Measurements from ENCODE around the gene S100A6. TPM values are rescaled to one million over a fixed set of nuclear protein-coding genes. Genes with fewer than 3 reads are reported as not detected.

The S100A6 gene
- total RNA-seq, 1 experiment from 2014 or later, result 1,633 TPM

- TF ChIP-seq REST (IDR thresholded peaks at IDR 0.05; ENCODE audit: low read depth) (no peak), POLR2A (IDR thresholded peaks at IDR 0.05; ENCODE audit: borderline replicate concordance, extremely low read depth, insufficient read depth, insufficient read length) (peak; percentile 84), ZNF274 (IDR thresholded peaks at IDR 0.05; ENCODE audit: low read depth, low read length) (no peak), JUND (IDR thresholded peaks at IDR 0.05) (no peak), SIN3A (IDR thresholded peaks at IDR 0.05; ENCODE audit: low read depth) (no peak)
Measured at GRCh38 chr1:153535242-153536011, at the start of gene S100A6 (continued).

- intact Hi-C loops (cut with micrococcal nuclease), result no loop called here
- no TSS peak for BruUV-seq (replicated peaks)
- CTCF ChIA-PET, result interaction anchor here (3.1 kb wide), 1 partner anchor 13 kb away, joined by 9 read pairs; no protein-coding TSS in a partner anchor
- Histone ChIP-seq H3K9ac (ENCODE audit: low read length) (no peak overlapping the region), H3K79me2 (ENCODE audit: insufficient read depth, low read length) (no peaks in the 10 kb centered on the region), H3K4me3 (replicated peaks in 1 of 2; ENCODE audit: low read depth in 1 of 2, low read length in 2 of 2) (no peak overlapping the region), H3K4me1 (ENCODE audit: control insufficient read depth in 1 of 2, insufficient read depth in 2 of 2, low read length in 2 of 2) (peaks cover 0 to 6% of the 10 kb centered on the region in 2 experiments; a peak in 2 of 4 replicates), H3K9me2 (ENCODE audit: insufficient read depth) (no peaks in the 10 kb centered on the region), H3K36me3 (ENCODE audit: control insufficient read depth in 1 of 2, insufficient read depth in 2 of 2, low read length in 2 of 2) (no peaks in the 10 kb centered on the region), H3K27me3 (ENCODE audit: insufficient read depth, low read length) (no peaks in the 10 kb centered on the region), H2AFZ (ENCODE audit: low read depth, low read length, poor library complexity, severe bottlenecking) (no peak overlapping the region), H3K9me3 (ENCODE audit: control insufficient read depth in 1 of 2, insufficient read depth in 1 of 2, low read depth in 1 of 2, low read length in 2 of 2) (no peaks in the 10 kb centered on the region), H4K20me1 (ENCODE audit: insufficient read depth) (no peaks in the 10 kb centered on the region), H3K27ac (ENCODE audit: low read depth, low read length) (no peak overlapping the region), H3K4me2 (ENCODE audit: low read length) (no peak overlapping the region)
- RAD21 ChIA-PET (ENCODE audit: low non-redundant PET in 1 of 2, low total read pairs in 2 of 2, uncharacterized antibody in 2 of 2, unreplicated experiment in 2 of 2), result no interaction called here
- DNase-seq (ENCODE audit: low read depth, low spot score), result no peak
- POLR2A ChIA-PET, result interaction anchor here (1.0 kb wide), 2 partner anchors 13 to 42 kb away, joined by 3 to 5 read pairs; partner anchors contain the start of gene S100A13
- ATAC-seq, result no peak
- TF ChIP-seq YY1 (IDR thresholded peaks at IDR 0.05; ENCODE audit: extremely low read depth, insufficient replicate concordance, low read depth, low read length), result no peak
- TF ChIP-seq TCF7L2 (IDR thresholded peaks at IDR 0.05; ENCODE audit: borderline replicate concordance, extremely low read depth, insufficient read depth, insufficient read length), result no peak
- no peak for TF ChIP-seq SIN3A (IDR thresholded peaks at IDR 0.05; ENCODE audit: low read depth)
- no peak for TF ChIP-seq EZH2 (IDR thresholded peaks at IDR 0.05)
- no peak for TF ChIP-seq CEBPB (IDR thresholded peaks at IDR 0.05; ENCODE audit: low read depth)
- TF ChIP-seq ZFX (IDR thresholded peaks at IDR 0.05), result no peak
Measured at GRCh38 chr1:153585006-153585405, 49.2 kb upstream of the S100A6 start.

Data from HCT116 (cell line).